ENCODE measurements around the gene COL15A1. TPM values are rescaled to one million over a fixed set of nuclear protein-coding genes. Genes with fewer than 3 reads are reported as not detected.
A peak's percentile ranks its signal among the peaks of the same experiment; 100 is the strongest.

The COL15A1 gene
- total RNA-seq, 1 donor from 2014 or later, result 15.0 TPM

DNA sequence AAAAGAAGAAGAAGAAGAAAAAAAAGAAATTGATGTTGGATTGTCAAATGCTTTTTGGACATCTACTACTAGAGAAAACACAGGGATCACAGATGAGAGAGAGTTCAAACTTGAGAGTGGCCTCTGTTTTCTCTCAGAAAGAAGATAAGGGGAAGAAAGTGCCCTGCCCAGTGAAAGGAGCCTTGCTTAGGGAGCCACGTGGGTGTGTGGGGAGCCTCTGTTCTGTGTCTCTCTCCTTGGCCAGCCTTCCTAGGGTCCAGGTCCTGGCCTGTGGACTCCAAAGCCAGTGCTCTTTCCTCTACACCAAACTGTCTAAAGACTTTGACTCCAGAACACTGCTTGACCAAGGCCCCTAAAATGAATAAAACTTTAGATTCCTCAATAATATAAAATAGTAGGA is 22.0 kb upstream of the COL15A1 start:
- Histone ChIP-seq H3K36me3 (no peaks in the 10 kb centered on the region), H3K9me3 (no peaks in the 10 kb centered on the region), H3K27me3 (no peaks in the 10 kb centered on the region), H3K4me1 (peaks cover 20% of the 10 kb centered on the region), H3K4me3 (no peak overlapping the region), H3K27ac (no peak overlapping the region)
- TF ChIP-seq CTCF (IDR thresholded peaks at IDR 0.05) (no peak), POLR2A (IDR thresholded peaks at IDR 0.05) (no peak), POLR2AphosphoS5 (IDR thresholded peaks at IDR 0.05; ENCODE audit: insufficient read depth in 1 of 2, low read depth in 1 of 2) (no peak)
- intact Hi-C loops (cut with DNase I), result no loop called here
- DNase-seq (ENCODE audit: extremely low spot score in 2 of 2), result no peak

GRCh38 chr9:98922721-98923435 is 20.8 kb upstream of the COL15A1 start:
- H3K36me3 ChIP-seq, result no peaks in the 10 kb centered on the region
- no peak overlapping the region for H3K27ac ChIP-seq
- no peak overlapping the region for H3K4me3 ChIP-seq
- intact Hi-C loops (cut with DNase I), result no loop called here
- H3K9me3 ChIP-seq, result no peaks in the 10 kb centered on the region
- H3K4me1 ChIP-seq, result peaks cover 8% of the 10 kb centered on the region
- no peak for DNase-seq (ENCODE audit: extremely low spot score in 2 of 2)
- TF ChIP-seq POLR2A (IDR thresholded peaks at IDR 0.05) (no peak), POLR2AphosphoS5 (IDR thresholded peaks at IDR 0.05; ENCODE audit: insufficient read depth in 1 of 2, low read depth in 1 of 2) (no peak), CTCF (IDR thresholded peaks at IDR 0.05) (no peak)
- H3K27me3 ChIP-seq, result no peaks in the 10 kb centered on the region

GRCh38 chr9:98923451-98924123 is 20.1 kb upstream of the COL15A1 start:
- Histone ChIP-seq H3K36me3 (no peaks in the 10 kb centered on the region), H3K27me3 (no peaks in the 10 kb centered on the region), H3K4me1 (peaks cover 6% of the 10 kb centered on the region), H3K9me3 (no peaks in the 10 kb centered on the region), H3K27ac (no peak overlapping the region), H3K4me3 (no peak overlapping the region)
- TF ChIP-seq POLR2A (IDR thresholded peaks at IDR 0.05) (no peak), CTCF (IDR thresholded peaks at IDR 0.05) (no peak), POLR2AphosphoS5 (IDR thresholded peaks at IDR 0.05; ENCODE audit: insufficient read depth in 1 of 2, low read depth in 1 of 2) (no peak)
- intact Hi-C loops (cut with DNase I), result no loop called here
- DNase-seq (ENCODE audit: extremely low spot score in 2 of 2), result no peak

DNA sequence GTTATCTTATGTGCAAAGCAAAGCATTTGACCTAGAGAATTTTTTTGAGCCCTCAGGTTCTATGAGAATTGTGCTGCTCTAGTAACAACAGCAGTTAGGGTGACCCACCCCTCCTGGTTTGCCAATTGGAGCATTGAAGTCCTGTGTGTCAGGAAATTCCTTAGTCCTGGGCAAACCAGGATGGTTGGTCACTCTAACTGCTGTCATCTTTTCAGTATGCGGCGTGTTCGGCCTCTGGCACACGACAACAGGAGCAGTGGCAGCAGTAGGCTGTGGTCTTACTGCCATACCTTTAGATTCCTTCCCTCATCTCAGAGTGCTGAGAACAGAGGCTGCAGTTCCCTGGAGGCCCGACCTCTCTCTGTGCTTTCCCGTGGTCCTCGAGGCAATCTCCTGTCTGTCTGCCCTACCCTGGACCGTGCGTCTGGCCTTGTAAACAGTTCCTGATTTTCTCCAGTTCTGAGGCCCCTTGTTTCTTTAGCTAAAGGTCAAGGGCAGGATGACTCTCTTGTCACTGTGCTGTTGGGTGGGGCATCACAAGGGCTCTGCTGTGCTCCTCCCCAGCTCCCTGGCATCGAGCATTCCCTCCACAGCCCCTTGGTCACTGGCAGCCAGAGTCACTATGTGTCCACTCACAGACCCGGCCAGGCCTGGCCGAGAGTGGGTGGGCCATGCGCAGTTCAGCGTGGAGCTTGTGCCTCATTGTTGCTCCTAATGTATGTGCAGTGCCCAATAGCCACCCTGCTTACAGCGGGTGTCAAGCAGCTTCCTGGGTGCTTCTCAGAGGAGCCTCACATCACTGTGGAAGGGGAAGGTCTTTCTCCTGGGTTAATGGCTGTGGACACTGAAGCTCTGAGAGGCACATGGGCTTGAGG is 18.5 kb upstream of the COL15A1 start:
- peak in 1 of 2 donors; percentile 74 for DNase-seq (ENCODE audit: extremely low spot score in 2 of 2)
- Histone ChIP-seq H3K4me3 (no peak overlapping the region), H3K27ac (no peak overlapping the region), H3K36me3 (no peaks in the 10 kb centered on the region), H3K27me3 (no peaks in the 10 kb centered on the region), H3K4me1 (peaks cover 6% of the 10 kb centered on the region), H3K9me3 (no peaks in the 10 kb centered on the region)
- intact Hi-C loops (cut with DNase I), result no loop called here
- TF ChIP-seq POLR2A (IDR thresholded peaks at IDR 0.05), result no peak
- TF ChIP-seq POLR2AphosphoS5 (IDR thresholded peaks at IDR 0.05; ENCODE audit: insufficient read depth in 1 of 2, low read depth in 1 of 2), result no peak
- TF ChIP-seq CTCF (IDR thresholded peaks at IDR 0.05), result no peak
